Endodermal cell (in vitro differentiated cells): ENCODE data around the gene LASP1. TPM values are rescaled to one million over a fixed set of nuclear protein-coding genes. Genes with fewer than 3 reads are reported as not detected.

ENCODE experiments used
- DNase-seq: peaks from one replicate; pipeline ENCODE4 v3.0.0-alpha.2; 2017
- H3K27ac ChIP-seq: 2 replicates; pipeline ENCODE4 v1.5.1; 2013; ENCODE audit warnings: mild to moderate bottlenecking, low read depth, low read length, moderate library complexity
- H3K27me3 ChIP-seq: 2 replicates; pipeline ENCODE4 v1.6.1; 2013; ENCODE audit warnings: mild to moderate bottlenecking, low read length, moderate library complexity; ENCODE audit not compliant: insufficient read depth, control insufficient read depth, poor library complexity, severe bottlenecking
- H3K36me3 ChIP-seq: 2 replicates; pipeline ENCODE4 v1.7.0; 2013; ENCODE audit warnings: mild to moderate bottlenecking, low read length, moderate library complexity; ENCODE audit not compliant: control insufficient read depth, insufficient read depth
- H3K4me1 ChIP-seq: one replicate; pipeline ENCODE4 v1.7.0; 2013; ENCODE audit warnings: low read length; ENCODE audit not compliant: control insufficient read depth, insufficient read depth
- H3K4me3 ChIP-seq: 2 replicates; pipeline ENCODE4 v1.5.1; 2013; ENCODE audit warnings: mild to moderate bottlenecking, low read length, moderate library complexity
- H3K9ac ChIP-seq: 2 replicates; pipeline ENCODE4 v1.6.1; 2013; ENCODE audit warnings: mild to moderate bottlenecking, low read length, moderate library complexity; ENCODE audit not compliant: poor library complexity, severe bottlenecking; ENCODE audit errors: extremely low read depth
- H3K9me3 ChIP-seq: 2 replicates; pipeline ENCODE4 v1.6.1; 2013; ENCODE audit warnings: mild to moderate bottlenecking, low read length, moderate library complexity; ENCODE audit not compliant: control insufficient read depth
- H3K27ac Mint-ChIP-seq: 2 replicates; pipeline ENCODE4 v1.8.0; 2020; ENCODE audit warnings: mixed read lengths
- H3K27me3 Mint-ChIP-seq: 2 replicates; pipeline ENCODE4 v1.8.0; 2021; ENCODE audit warnings: mild to moderate bottlenecking, mixed read lengths; ENCODE audit not compliant: insufficient read depth
- H3K36me3 Mint-ChIP-seq: 2 replicates; pipeline ENCODE4 v1.8.0; 2020; ENCODE audit warnings: low read depth, mixed read lengths
- H3K4me1 Mint-ChIP-seq: 2 replicates; pipeline ENCODE4 v1.8.0; 2020; ENCODE audit warnings: mixed read lengths
- H3K4me3 Mint-ChIP-seq: 2 replicates; pipeline ENCODE4 v1.8.0; 2020; ENCODE audit warnings: mild to moderate bottlenecking, moderate library complexity, mixed read lengths
- H3K9me3 Mint-ChIP-seq: 2 replicates; pipeline ENCODE4 v1.8.0; 2020; ENCODE audit warnings: mild to moderate bottlenecking, mixed read lengths
- WGBS, 2 experiments: methylation state at CpG; one replicate each; pipeline versions ENCODE4 v1.1.5 to v1.1.7; 2013; ENCODE audit warnings: missing lambda C conversion rate in 2 of 2, mixed read lengths in 1 of 2; ENCODE audit not compliant: insufficient coverage in 1 of 2, insufficient read length in 1 of 2; 5-methylcytosine and 5-hydroxymethylcytosine counted together
- total RNA-seq, 2 donors: library from RNA; stranded (reverse); fragmentation: NEBNext Ultra II Directional in 1 of 2; extraction: Animal tissue kit (Norgen Biotek cat#: 25700) in 1 of 2; gene quantifications; 2 replicates in 1 of 2; 3 replicates in 1 of 2; pipeline ENCODE4 v1.2.1, GENCODE V29; 2021
- TF ChIP-seq, protein P1 (sequence below): fragments of 200-600 bp; sonication (generic); conservative IDR thresholded peaks from 2 replicates; pipeline ENCODE4 v1.5.0; 2021; ENCODE audit warnings: antibody characterized with exemption, mild to moderate bottlenecking

Gene LASP1
- total RNA-seq, 2 donors from 2014 or later, result 168 to 177 TPM

DNA sequence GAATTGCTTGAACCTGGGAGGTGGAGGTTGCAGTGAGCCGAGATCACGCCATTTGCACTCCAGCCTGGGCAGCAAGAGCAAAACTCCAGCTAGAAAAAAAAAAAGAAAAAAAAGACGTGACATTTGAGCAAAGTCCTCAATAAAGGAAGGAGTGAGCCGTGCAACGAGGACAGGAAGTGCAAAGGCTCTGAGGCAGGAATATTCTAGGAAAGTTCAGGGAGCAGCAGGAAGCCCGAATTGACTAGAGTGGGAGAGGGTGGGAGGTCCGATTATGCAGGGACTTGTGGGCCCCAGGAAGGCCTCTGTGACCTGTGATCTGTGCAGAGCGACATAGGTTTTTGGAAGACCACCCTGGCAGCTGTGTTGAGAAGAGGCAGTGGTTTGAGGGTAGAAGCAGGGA lies 46.9 kb downstream of the LASP1 start:
- TF ChIP-seq, protein P1, sequence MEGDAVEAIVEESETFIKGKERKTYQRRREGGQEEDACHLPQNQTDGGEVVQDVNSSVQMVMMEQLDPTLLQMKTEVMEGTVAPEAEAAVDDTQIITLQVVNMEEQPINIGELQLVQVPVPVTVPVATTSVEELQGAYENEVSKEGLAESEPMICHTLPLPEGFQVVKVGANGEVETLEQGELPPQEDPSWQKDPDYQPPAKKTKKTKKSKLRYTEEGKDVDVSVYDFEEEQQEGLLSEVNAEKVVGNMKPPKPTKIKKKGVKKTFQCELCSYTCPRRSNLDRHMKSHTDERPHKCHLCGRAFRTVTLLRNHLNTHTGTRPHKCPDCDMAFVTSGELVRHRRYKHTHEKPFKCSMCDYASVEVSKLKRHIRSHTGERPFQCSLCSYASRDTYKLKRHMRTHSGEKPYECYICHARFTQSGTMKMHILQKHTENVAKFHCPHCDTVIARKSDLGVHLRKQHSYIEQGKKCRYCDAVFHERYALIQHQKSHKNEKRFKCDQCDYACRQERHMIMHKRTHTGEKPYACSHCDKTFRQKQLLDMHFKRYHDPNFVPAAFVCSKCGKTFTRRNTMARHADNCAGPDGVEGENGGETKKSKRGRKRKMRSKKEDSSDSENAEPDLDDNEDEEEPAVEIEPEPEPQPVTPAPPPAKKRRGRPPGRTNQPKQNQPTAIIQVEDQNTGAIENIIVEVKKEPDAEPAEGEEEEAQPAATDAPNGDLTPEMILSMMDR, result no peak
- no peak overlapping the region for H3K4me3 ChIP-seq
- peak overlapping the region; percentile 71 for H3K27ac Mint-ChIP-seq
- no peak overlapping the region for H3K4me3 Mint-ChIP-seq
- no peaks in the 10 kb centered on the region for H3K9me3 Mint-ChIP-seq
- H3K4me1 Mint-ChIP-seq, result peaks cover 5% of the 10 kb centered on the region
- H3K9ac ChIP-seq, result no peak overlapping the region
- no peaks in the 10 kb centered on the region for H3K9me3 ChIP-seq
- H3K36me3 ChIP-seq, result peaks cover 82% of the 10 kb centered on the region
- DNase-seq, result no peak
- no peaks in the 10 kb centered on the region for H3K27me3 Mint-ChIP-seq
- H3K27ac ChIP-seq, result no peak overlapping the region
- 74 to 84% methylated on average over 5 to 8 of the region's 8 CpGs for WGBS, 2 experiments
- peaks cover 5% of the 10 kb centered on the region for H3K4me1 ChIP-seq
- no peaks in the 10 kb centered on the region for H3K27me3 ChIP-seq
- H3K36me3 Mint-ChIP-seq, result peaks cover 68% of the 10 kb centered on the region

DNA sequence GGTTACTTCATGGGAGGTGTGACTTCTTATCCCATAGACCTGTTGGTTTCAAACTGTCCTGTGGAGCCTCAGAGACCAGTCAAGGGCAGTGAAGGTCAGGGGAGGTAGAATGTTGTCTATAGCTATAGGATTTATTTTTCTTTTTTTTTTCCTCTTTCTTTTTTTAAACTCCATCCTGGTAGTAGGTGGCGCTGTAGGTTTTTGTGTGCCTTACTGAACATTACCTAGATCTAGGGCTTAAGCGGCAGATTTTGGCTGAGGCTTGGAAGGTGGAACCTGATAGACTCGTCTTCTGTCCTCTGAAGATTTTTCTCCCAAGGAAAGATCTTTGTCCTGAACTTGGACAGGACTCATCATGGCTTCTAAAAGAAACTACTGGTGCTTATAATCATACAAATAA lies 47.4 kb downstream of the LASP1 start:
- no peaks in the 10 kb centered on the region for H3K27me3 Mint-ChIP-seq
- no peak overlapping the region for H3K9ac ChIP-seq
- TF ChIP-seq, protein P1, result peak; percentile 40
- H3K27me3 ChIP-seq, result no peaks in the 10 kb centered on the region
- H3K4me1 Mint-ChIP-seq, result peaks cover 9% of the 10 kb centered on the region
- WGBS, 2 experiments, result 90 to 95% methylated on average over 2 to 3 of the region's 3 CpGs
- H3K9me3 Mint-ChIP-seq, result no peaks in the 10 kb centered on the region
- peak overlapping the region; percentile 71 for H3K27ac Mint-ChIP-seq
- H3K36me3 Mint-ChIP-seq, result peaks cover 66% of the 10 kb centered on the region
- H3K4me3 ChIP-seq, result no peak overlapping the region
- H3K4me3 Mint-ChIP-seq, result no peak overlapping the region
- peaks cover 82% of the 10 kb centered on the region for H3K36me3 ChIP-seq
- DNase-seq, result no peak
- peaks cover 5% of the 10 kb centered on the region for H3K4me1 ChIP-seq
- H3K9me3 ChIP-seq, result no peaks in the 10 kb centered on the region
- H3K27ac ChIP-seq, result no peak overlapping the region

DNA sequence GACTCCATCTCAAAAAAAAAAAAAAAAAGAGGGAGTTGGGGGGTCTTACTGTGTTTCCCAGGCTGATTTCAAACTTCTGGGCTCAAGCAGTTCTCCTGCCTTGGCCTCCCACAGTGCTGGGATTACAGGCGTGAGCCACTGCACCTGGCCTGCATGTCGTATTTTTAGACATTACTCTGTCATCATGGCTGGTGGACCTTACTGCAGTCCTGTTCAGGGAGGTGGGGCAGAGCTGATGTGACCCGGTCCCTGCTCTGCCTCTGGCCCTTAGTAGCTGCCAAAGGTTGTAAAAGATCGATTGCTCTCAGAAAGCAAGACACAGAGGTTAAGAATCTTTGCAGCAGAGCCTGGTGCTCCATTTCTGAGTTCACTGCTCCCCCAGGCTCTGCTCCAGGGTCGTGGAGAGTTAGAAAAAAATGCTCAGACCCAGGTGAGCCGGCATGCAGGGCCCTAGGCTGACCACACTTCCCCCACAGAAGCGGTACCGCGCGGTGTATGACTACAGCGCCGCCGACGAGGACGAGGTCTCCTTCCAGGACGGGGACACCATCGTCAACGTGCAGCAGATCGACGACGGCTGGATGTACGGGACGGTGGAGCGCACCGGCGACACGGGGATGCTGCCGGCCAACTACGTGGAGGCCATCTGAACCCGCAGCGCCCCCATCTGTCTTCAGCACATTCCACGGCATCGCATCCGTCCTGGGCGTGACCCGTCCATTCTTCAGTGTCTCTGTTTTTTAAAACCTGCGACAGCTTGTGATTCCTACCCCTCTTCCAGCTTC lies 48.5 kb downstream of the LASP1 start:
- Mint-ChIP-seq H3K4me3 (no peak overlapping the region), H3K9me3 (no peaks in the 10 kb centered on the region), H3K27me3 (no peaks in the 10 kb centered on the region), H3K4me1 (peaks cover 10% of the 10 kb centered on the region), H3K27ac (peak overlapping the region; percentile 76), H3K36me3 (peaks cover 64% of the 10 kb centered on the region)
- H3K27me3 ChIP-seq, result no peaks in the 10 kb centered on the region
- 95% methylated on average over 35 to 37 of the region's 37 CpGs for WGBS, 2 experiments
- DNase-seq, result peak; percentile 83
- H3K9ac ChIP-seq, result no peak overlapping the region
- peaks cover 73% of the 10 kb centered on the region for H3K36me3 ChIP-seq
- H3K4me1 ChIP-seq, result peaks cover 9% of the 10 kb centered on the region
- H3K27ac ChIP-seq, result no peak overlapping the region
- H3K4me3 ChIP-seq, result no peak overlapping the region
- TF ChIP-seq, protein P1, result peak; percentile 61
- H3K9me3 ChIP-seq, result no peaks in the 10 kb centered on the region
